Activated T-cell treated with anti-CD3 and anti-CD28 coated beads, Interleukin-2, amount 50 U/mL, for 48 hours (primary cell): ENCODE results near the gene UBE2L3.
"Not testable (repeated sequence)": the region's sequence is repeated elsewhere in the genome, so short reads cannot be mapped to it uniquely, and the experiment has no call there.

Experiments
- DNase-seq, 2 experiments: peaks; one replicate each; pipeline ENCODE4 v3.0.0-alpha.2; 2020

The UBE2L3 gene

DNA sequence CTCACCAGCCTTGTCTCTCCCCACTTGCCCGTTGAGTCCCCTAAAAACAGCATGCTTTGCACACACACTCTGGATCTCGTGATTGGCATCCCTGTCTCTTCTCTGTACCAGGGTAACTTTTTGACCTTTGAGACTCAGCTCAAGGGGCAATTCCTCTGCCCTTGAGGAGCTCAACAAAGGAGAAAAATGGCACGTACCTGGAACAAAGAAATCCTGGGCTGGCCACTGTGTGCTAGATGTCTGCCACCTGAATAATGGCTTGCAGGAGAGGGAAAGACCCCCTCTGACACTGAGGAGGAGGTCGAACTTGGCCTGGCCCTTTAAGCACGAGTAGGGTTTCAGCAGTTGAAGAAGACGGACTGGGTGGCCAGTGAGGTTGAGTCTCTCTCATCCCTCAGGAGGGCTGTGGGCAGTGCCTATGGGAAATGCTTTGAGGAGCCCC is 5.8 kb downstream of the UBE2L3 start:
- DNase-seq = no peak

- no peak for DNase-seq
Measured at GRCh38 chr22:21573750-21574494, 6.4 kb downstream of the UBE2L3 start.

DNA sequence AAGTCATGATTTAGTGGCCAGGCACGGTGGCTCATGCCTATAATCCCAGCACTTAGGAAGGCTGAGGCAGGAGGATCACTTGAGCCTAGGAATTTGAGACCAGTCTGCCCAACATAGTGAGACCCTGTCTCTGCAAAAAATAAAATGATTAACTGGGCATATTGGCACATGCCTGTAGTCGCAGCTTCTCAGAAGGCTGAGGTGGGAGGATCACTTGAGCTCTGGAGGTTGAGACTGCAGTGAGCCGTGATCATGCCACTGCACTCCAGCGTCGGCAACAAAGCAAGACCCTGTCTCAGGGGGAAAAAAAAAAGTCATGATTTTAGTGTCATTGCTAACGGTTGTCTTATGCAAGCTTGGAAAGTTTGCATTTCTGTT is 11.9 kb downstream of the UBE2L3 start:
- no peak for DNase-seq

GRCh38 chr22:21580623-21581007 is 13.1 kb downstream of the UBE2L3 start:
- DNase-seq = not testable (repeated sequence)

GRCh38 chr22:21581009-21581713 is 13.6 kb downstream of the UBE2L3 start:
- not testable (repeated sequence) for DNase-seq

DNA sequence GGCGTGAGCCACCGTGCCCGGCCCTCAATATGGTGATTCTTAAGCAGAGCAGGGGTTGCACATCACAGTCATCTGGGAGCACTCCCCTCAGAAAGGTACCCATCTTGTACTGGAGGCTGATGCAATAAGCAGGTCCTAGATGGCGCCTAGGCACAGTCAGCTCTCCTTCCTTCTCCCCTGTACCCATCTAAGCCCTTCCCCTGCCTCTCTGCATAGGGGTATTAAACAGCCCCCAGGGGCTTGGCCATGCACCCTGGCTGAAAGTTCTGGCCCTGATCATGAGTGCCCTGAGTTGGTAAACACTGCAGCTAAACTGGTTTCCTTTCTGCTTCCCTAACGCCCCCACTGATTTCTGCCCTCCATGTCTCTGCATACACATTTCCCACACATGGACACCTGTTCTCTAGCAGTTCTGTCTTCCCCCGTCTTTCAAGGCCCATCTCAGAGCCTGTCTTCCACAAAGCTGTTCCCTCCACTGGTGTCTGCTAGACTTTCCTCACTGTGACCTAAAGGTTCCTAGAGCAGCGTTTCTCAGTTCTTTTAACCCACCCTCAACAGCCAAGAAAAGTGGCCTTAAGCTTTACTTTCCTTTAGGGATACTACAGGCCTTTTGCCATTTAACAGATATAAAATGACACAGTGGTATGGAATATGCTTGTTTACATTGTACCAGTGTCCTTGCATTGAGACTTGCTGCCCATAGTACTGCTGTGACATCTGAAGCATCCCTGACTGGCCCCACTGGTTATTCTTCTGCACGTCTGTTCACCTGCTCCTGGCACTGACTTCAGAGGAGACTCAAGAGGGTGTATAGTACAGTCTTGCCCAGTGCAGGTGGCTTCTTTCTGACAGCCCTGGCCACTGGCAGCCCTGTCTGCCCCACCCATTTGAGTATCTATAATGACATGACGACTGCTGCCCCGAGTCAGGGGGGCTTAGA is 15.6 kb downstream of the UBE2L3 start:
- DNase-seq = no peak

- DNase-seq = no peak
Measured at GRCh38 chr22:21585389-21585788, 17.9 kb downstream of the UBE2L3 start.

- DNase-seq = peak; percentile 68 to 71
Measured at GRCh38 chr22:21587803-21588611, 20.5 kb downstream of the UBE2L3 start.

DNA sequence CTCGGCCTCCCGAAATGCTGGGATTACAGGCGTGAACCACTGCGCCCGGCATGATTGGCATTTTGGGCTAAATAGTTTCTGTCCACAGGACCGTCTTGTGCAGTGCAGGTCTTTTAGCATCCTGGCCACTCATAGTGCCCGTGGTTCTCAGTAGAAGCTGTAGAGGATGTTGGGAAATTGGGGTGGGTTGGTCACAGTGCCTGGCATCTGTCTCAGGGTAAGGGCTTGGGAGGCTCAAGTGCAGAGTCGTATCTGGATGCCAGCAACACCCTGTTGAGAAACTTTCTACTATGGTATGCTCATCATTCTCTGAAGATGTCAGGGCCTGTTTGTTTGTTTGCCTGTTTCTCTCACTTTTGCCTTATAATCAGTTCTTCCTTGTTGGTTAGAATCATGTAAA is 21.9 kb downstream of the UBE2L3 start:
- DNase-seq = no peak

GRCh38 chr22:21590809-21591641 is 23.5 kb downstream of the UBE2L3 start:
- no peak for DNase-seq

GRCh38 chr22:21591695-21592094 is 24.2 kb downstream of the UBE2L3 start:
- no peak for DNase-seq

- DNase-seq = no peak
Measured at GRCh38 chr22:21592422-21592821, 24.9 kb downstream of the UBE2L3 start.

GRCh38 chr22:21593406-21594232 is 26.1 kb downstream of the UBE2L3 start:
- DNase-seq = no peak

DNA sequence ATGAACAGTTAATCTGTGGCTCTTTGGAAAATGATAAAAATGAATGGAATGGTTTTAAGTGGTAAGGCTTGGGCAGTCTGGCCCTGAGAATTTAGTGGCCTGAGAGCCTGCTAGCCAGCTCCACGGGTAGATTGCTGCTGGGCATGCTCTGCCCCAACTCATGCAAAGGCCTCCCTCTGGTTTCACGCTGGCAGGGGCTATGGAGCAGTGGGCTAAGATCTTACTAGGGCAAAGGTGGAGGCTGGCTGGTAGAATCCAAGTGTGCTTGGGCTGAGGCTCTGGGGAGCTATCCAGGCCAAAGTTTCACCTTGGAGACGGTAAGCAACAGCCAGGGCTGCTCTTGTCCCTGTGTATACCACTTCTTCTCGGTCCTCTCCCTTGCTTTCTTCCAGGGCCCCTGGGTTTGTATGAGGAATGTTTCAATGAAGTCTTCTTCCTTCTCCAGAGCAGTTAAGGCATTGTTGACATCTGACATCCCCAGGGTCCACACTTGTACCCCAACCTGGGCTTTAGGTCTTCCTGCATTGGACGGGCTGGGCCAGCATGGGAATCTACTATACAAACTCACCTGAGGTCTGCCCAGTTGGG is 27.4 kb downstream of the UBE2L3 start:
- no peak for DNase-seq

- DNase-seq = not testable (repeated sequence)
Measured at GRCh38 chr22:21596356-21597135, 29.0 kb downstream of the UBE2L3 start.

DNA sequence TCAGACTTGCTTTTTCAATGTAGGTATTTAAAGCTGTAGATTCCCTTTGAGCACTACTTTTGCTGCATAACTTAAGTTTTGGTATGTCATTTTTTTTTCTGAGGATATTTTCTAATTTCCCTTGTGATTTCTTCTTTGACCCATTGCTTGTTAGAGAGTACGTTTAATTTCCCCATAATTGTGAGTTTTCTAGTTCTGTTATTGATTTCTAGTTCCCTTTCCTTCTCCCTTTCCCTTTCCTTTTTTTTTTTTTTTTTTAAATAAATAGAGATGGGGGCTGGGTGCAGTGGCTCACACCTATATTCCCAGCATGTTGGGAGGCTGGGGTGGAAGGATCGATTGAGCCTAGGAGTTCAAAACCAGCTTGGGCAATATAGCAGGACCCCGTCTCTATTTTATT is 30.8 kb downstream of the UBE2L3 start:
- DNase-seq = no peak

DNA sequence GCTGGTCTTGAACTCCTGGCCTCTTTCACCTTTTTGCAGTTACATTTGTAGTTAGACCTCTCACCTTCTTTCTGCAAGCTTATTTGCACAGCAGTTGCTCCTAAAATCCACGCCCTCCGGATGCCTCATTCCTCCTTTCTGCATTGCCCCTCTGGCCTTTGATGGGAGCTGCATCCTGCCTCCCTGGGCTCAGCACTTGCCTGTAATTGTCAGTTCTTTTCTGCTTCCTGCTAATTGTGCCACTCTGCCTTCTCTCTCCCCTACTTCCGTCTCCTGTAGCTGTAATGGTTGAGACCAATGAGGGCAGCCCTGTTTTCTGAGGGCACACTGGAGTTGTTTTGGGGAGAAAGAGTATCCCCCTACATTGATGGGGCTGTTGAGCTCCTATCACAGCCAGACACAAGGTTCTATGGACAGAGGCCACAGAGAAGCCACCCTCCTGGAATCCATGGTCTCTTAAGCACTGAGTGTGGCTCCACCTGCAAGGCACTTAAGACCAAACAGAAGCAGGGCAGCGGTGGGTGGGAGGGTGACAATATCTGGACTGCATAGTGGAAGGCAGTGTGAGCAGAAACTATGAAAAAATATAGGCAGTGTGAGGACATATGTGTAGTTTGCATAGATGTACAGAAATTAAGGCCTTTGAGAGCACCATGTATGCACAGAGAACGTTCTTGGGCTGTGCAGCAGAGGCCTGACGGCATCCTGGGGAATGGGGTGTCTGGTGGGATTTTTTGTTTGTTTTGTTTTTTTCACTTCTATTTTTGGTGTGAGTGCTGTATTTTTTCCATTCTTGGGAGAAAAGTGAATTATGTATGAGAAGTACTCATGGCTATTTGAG is 31.8 kb downstream of the UBE2L3 start:
- no peak for DNase-seq

DNA sequence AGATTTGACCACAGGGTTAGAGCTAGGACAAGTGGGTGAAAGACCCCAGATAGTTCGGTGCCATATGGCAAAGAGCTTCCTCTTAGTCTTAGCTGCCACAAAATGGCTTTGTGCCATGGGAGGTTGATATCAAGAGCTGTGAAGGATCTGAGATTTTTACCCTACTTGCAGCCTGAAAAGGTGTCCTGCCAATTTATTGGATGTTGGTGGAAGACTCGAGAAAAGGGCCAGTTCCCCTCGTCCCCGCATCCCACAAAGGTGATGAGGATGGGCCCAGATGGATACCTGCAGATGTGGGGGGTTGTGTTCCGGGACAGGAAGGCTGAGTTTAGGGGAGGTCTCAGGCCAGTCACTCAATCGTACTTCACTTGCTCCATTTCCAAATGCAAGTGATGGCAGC is 35.1 kb downstream of the UBE2L3 start:
- no peak for DNase-seq
